SK-N-SH (cell line): ENCODE data around the gene NSD2. TPM values are rescaled to one million over a fixed set of nuclear protein-coding genes. Genes with fewer than 3 reads are reported as not detected.

Experiments used
- CTCF ChIA-PET: fragments of 300-600, 350-600 bp; formaldehyde crosslinking; extraction: SDS; loops from one replicate; lab custom pipeline; 2021; lab: Yijun Ruan, JAX
- POLR2A ChIA-PET: fragments of 350-600 bp; sonication (Branson Sonifier 250); formaldehyde crosslinking; extraction: SDS; loops from one replicate; lab custom pipeline; 2020; ENCODE audit warnings: antibody characterized with exemption, inconsistent platforms; lab: Yijun Ruan, JAX
- DNase-seq: peaks from one replicate; pipeline ENCODE4 v3.0.0; 2012
- H2AFZ ChIP-seq: fragments of 200-600 bp; sonication (generic); 2 replicates; pipeline ENCODE4 v1.8.1; 2016; ENCODE audit warnings: antibody characterized with exemption, mild to moderate bottlenecking, low read depth
- H3F3A ChIP-seq: fragments of 200-600 bp; sonication (generic); replicated peaks from 2 replicates; pipeline ENCODE3; 2016; ENCODE audit warnings: antibody characterized with exemption, mild to moderate bottlenecking; ENCODE audit not compliant: insufficient read depth
- H3K27ac ChIP-seq, 2 experiments: fragments of 200-500 bp in 1 of 2; fragments of 200-600 bp in 1 of 2; sonication (Bioruptor generic) in 1 of 2; sonication (generic), shearing (Covaris generic) in 1 of 2; 2 replicates each; pipeline versions ENCODE4 v1.5.1 to v1.6.1; 2014 to 2016; ENCODE audit warnings: low read depth in 2 of 2, inconsistent platforms in 1 of 2, low read length in 1 of 2, mild to moderate bottlenecking in 1 of 2, mixed read lengths in 1 of 2
- H3K27me3 ChIP-seq: fragments of 200-600 bp; sonication (generic), shearing (Covaris generic); 2 replicates; pipeline ENCODE4 v1.6.1; 2016; ENCODE audit warnings: mixed run types; ENCODE audit not compliant: insufficient read depth
- H3K36me3 ChIP-seq, 2 experiments: fragments of 200-500 bp in 1 of 2; fragments of 200-600 bp in 1 of 2; sonication (Bioruptor generic) in 1 of 2; sonication (generic) in 1 of 2; replicated peaks in 1 of 2; 2 replicates each; pipeline versions ENCODE3 to v1.5.1; 2014 to 2016; ENCODE audit warnings: low read length in 1 of 2, mild to moderate bottlenecking in 1 of 2; ENCODE audit not compliant: insufficient read depth in 2 of 2, control insufficient read depth in 1 of 2
- H3K4me1 ChIP-seq, 2 experiments: fragments of 200-500 bp in 1 of 2; fragments of 200-600 bp in 1 of 2; sonication (Bioruptor generic) in 1 of 2; sonication (generic), shearing (Covaris generic) in 1 of 2; 2 replicates each; pipeline versions ENCODE4 v1.5.1 to v1.6.1; 2014 to 2016; ENCODE audit warnings: low read depth in 1 of 2, low read length in 1 of 2, mixed run types in 1 of 2; ENCODE audit not compliant: insufficient read depth in 2 of 2, control insufficient read depth in 1 of 2
- H3K4me2 ChIP-seq: fragments of 200-600 bp; sonication (generic), shearing (Covaris generic); 2 replicates; pipeline ENCODE4 v1.6.1; 2017; ENCODE audit warnings: mixed run types
- H3K4me3 ChIP-seq, 2 experiments: fragments of 200-500 bp in 1 of 2; fragments of 200-600 bp in 1 of 2; sonication (Bioruptor generic) in 1 of 2; sonication (generic), shearing (Covaris generic) in 1 of 2; 2 replicates each; pipeline versions ENCODE4 v1.5.1 to v1.8.1; 2014 to 2016; ENCODE audit warnings: low read depth in 2 of 2, inconsistent platforms in 1 of 2, low read length in 1 of 2, mild to moderate bottlenecking in 1 of 2, mixed read lengths in 1 of 2, moderate library complexity in 1 of 2
- H3K79me2 ChIP-seq: fragments of 200-600 bp; sonication (generic); 2 replicates; pipeline ENCODE4 v1.8.1; 2017; ENCODE audit warnings: mild to moderate bottlenecking; ENCODE audit not compliant: insufficient read depth
- H3K9ac ChIP-seq: fragments of 200-600 bp; sonication (generic); 2 replicates; pipeline ENCODE4 v1.6.1; 2017; ENCODE audit warnings: mixed run types
- H3K9me2 ChIP-seq: fragments of 200-600 bp; sonication (generic); 2 replicates; pipeline ENCODE4 v1.6.1; 2017; ENCODE audit warnings: mixed run types
- H3K9me3 ChIP-seq: fragments of 200-600 bp; sonication (generic); 2 replicates; pipeline ENCODE4 v1.6.1; 2017; ENCODE audit warnings: mixed run types, mild to moderate bottlenecking, moderate library complexity
- H4K20me1 ChIP-seq: fragments of 200-600 bp; sonication (generic); 2 replicates; pipeline ENCODE4 v1.6.1; 2017; ENCODE audit warnings: mild to moderate bottlenecking, mixed run types; ENCODE audit not compliant: insufficient read depth
- ELF1 ChIP-seq: IDR thresholded peaks from 2 replicates; pipeline ENCODE4 v1.4.0; 2012
- EZH2phosphoT487 ChIP-seq: fragments of 200-600 bp; sonication (generic); IDR thresholded peaks from 2 replicates; pipeline ENCODE4 v1.6.1; 2017; ENCODE audit warnings: low read depth, mixed run types, mild to moderate bottlenecking, antibody characterized with exemption, moderate library complexity, borderline replicate concordance
- FOSL2 ChIP-seq: IDR thresholded peaks from 2 replicates; pipeline ENCODE4 v1.4.0; 2012; ENCODE audit warnings: low read depth, mild to moderate bottlenecking, moderate library complexity, borderline replicate concordance
- SIN3A ChIP-seq: IDR thresholded peaks from 2 replicates; pipeline ENCODE4 v1.6.1; 2012; ENCODE audit warnings: low read depth, mild to moderate bottlenecking, low read length, moderate library complexity, borderline replicate concordance
- TCF12 ChIP-seq: IDR thresholded peaks from 2 replicates; pipeline ENCODE4 v1.4.0; 2012
- WGBS: methylation state at CpG from one replicate; pipeline ENCODE4 v1.1.6; 2017; ENCODE audit warnings: low lambda C conversion rate; 5-methylcytosine and 5-hydroxymethylcytosine counted together
- polyA plus RNA-seq, 3 experiments: library from polyadenylated mRNA; depleted of rRNA; stranded (reverse); fragments of >200 nt; gene quantifications; 2 replicates each; pipeline ENCODE4 v1.2.3, GENCODE V29; 2012
- TF ChIP-seq, protein P1 (sequence below): IDR thresholded peaks from 2 replicates; pipeline ENCODE4; 2012
- TF ChIP-seq, protein P2 (sequence below): IDR thresholded peaks from 2 replicates; pipeline ENCODE4 v1.4.0; 2012; ENCODE audit warnings: low read depth, borderline replicate concordance
- TF ChIP-seq, protein P3 (sequence below): IDR thresholded peaks from 2 replicates; pipeline ENCODE4 v1.4.0; 2012; ENCODE audit warnings: low read depth, borderline replicate concordance
- TF ChIP-seq, protein P4 (sequence below): IDR thresholded peaks from 2 replicates; pipeline ENCODE4 v1.4.0; 2012; ENCODE audit warnings: low read depth

The NSD2 gene
- polyA plus RNA-seq, 1 of the 3 experiments (the other 2 are of a cell fraction): 34.2 TPM

DNA sequence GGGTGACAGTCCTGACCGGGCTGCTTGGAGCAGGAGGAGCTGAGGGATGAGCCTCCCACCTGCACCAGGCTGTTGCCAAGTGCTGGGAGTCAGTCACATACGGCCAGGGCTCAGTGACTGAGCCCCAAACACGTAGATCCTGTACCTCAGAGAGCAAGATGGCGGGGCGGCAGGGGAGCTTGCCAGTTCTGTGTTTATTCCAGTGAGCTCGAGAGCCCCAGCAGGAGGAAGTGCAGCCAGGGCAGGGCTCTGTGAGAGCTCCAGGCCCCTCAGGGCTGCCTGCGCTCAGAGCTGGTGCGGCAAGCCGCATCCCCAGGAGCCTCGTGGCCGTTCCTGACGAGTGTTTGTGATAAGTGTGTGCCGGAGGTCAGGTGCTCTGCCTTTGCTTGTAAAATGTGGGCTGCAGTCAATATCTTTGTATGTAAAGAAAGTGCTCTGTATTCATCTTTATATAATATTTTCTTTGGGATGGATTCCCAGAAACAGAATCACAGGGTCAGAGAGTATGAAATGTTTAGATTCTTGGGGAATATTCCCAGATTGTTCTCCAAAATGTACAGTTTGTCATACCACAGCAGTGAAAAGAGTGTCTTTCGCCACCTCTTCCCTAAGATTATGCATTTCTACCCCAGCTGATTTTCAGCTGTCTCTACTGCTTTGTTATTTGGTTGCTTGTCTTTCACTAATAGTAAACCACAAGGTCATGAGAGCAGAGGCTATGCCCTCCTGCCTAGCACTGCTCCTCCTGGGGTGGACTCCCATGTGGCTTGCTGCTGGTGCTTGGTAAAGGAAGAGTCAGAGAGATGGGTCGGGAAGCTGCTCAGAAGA is 87.3 kb downstream of the NSD2 start (continued):
- TF ChIP-seq, protein P1, sequence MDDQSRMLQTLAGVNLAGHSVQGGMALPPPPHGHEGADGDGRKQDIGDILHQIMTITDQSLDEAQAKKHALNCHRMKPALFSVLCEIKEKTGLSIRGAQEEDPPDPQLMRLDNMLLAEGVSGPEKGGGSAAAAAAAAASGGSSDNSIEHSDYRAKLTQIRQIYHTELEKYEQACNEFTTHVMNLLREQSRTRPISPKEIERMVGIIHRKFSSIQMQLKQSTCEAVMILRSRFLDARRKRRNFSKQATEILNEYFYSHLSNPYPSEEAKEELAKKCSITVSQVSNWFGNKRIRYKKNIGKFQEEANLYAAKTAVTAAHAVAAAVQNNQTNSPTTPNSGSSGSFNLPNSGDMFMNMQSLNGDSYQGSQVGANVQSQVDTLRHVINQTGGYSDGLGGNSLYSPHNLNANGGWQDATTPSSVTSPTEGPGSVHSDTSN: no peak

DNA sequence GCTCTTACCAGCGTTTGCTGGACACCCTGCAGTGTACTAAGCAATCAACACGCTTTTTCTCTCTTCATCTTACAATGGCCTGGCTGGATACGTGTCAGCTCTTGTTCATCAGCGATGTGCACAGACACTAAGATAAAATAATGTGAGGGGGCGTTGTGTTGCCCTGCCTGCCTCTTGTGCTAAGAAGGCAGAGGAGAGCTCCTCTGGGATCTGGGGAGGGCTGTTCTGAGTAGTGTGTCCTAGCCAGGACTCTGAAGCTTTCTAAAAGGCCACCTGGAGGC is 87.9 kb downstream of the NSD2 start:
- Histone ChIP-seq H4K20me1 (peaks cover 3% of the 10 kb centered on the region; the same call in 1 of the 2 replicates), H3K27ac (no peak overlapping the region), H3K9me2 (no peaks in the 10 kb centered on the region), H3F3A (no peaks in the 10 kb centered on the region), H3K4me1 (no peaks in the 10 kb centered on the region; a peak in 1 of 4 replicates), H3K9me3 (no peaks in the 10 kb centered on the region), H3K9ac (no peak overlapping the region), H2AFZ (no peak overlapping the region), H3K79me2 (peaks cover 72% of the 10 kb centered on the region), H3K27me3 (no peaks in the 10 kb centered on the region), H3K4me2 (no peak overlapping the region), H3K4me3 (no peak overlapping the region), H3K36me3 (peaks cover 68 to 88% of the 10 kb centered on the region in 2 experiments)
- TF ChIP-seq, protein P2, sequence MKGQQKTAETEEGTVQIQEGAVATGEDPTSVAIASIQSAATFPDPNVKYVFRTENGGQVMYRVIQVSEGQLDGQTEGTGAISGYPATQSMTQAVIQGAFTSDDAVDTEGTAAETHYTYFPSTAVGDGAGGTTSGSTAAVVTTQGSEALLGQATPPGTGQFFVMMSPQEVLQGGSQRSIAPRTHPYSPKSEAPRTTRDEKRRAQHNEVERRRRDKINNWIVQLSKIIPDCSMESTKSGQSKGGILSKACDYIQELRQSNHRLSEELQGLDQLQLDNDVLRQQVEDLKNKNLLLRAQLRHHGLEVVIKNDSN: no peak
- no peak for TF ChIP-seq TCF12
- TF ChIP-seq, protein P3, sequence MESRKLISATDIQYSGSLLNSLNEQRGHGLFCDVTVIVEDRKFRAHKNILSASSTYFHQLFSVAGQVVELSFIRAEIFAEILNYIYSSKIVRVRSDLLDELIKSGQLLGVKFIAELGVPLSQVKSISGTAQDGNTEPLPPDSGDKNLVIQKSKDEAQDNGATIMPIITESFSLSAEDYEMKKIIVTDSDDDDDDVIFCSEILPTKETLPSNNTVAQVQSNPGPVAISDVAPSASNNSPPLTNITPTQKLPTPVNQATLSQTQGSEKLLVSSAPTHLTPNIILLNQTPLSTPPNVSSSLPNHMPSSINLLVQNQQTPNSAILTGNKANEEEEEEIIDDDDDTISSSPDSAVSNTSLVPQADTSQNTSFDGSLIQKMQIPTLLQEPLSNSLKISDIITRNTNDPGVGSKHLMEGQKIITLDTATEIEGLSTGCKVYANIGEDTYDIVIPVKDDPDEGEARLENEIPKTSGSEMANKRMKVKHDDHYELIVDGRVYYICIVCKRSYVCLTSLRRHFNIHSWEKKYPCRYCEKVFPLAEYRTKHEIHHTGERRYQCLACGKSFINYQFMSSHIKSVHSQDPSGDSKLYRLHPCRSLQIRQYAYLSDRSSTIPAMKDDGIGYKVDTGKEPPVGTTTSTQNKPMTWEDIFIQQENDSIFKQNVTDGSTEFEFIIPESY: no peak
- TF ChIP-seq FOSL2: no peak
- no peak for TF ChIP-seq SIN3A
- no peak for TF ChIP-seq ELF1
- TF ChIP-seq, protein P4, sequence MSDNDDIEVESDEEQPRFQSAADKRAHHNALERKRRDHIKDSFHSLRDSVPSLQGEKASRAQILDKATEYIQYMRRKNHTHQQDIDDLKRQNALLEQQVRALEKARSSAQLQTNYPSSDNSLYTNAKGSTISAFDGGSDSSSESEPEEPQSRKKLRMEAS: no peak
- no peak for TF ChIP-seq EZH2phosphoT487
- no peak for DNase-seq
- POLR2A ChIA-PET: no interaction called here
- CTCF ChIA-PET: no interaction called here
- 97% methylated on average over 5 of the region's 5 CpGs for WGBS
